NT2/D1 (cell line): ENCODE measurements around the gene NRXN3.

Source experiments
- YY1 ChIP-seq: IDR thresholded peaks from 2 replicates; pipeline ENCODE4 v1.6.1; 2011; ENCODE audit not compliant: insufficient read length, insufficient read depth
- ZNF274 ChIP-seq: IDR thresholded peaks from 2 replicates; pipeline ENCODE4 v1.6.1; 2011; ENCODE audit warnings: mild to moderate bottlenecking, low read depth, low read length

GRCh38 chr14:79354336-79354735, 1184.2 kb downstream of the NRXN3 start:
- TF ChIP-seq ZNF274, result no peak
- TF ChIP-seq YY1, result no peak
